ENCODE data around the gene KCNJ12. TPM values are rescaled to one million over a fixed set of nuclear protein-coding genes. Genes with fewer than 3 reads are reported as not detected.
"Not testable (repeated sequence)": the region's sequence is repeated elsewhere in the genome, so short reads cannot be mapped to it uniquely, and the experiment has no call there.

KCNJ12 gene
- total RNA-seq, 1 experiment from 2014 or later: not detected

DNA sequence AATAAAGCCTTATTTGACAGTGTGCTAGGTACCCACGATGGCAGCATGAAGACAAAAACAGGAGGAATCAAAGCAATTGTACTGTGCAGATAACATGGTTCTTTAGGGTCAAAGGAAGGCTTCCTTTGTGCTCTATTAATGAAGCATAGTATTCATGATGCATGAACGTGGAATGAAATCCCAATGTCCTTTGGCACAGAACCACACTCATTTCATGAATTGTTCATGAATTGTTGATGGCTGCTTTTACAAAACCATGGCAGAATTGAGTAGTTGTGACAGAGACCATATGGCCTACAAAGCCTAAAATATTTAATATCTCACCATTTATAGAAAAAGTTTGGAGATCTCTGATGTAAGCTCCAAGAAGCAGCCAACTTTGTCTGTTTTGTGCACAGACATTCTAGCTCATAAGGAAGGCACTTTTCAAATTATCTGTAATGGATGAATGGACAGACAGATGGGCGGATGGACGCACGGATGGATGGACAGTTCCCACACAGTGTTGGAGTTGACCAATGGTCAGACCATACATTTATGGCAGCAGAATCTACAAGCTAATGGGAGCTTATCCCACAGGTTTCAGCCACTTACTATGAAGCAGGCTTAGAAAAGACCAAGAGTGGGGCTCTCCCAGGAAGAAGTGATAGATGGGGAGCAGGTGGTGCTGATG is 52.7 kb downstream of the KCNJ12 start:
- H3K27me3 Mint-ChIP-seq (ENCODE audit: insufficient read depth, unreplicated experiment); intact Hi-C loops (cut with micrococcal nuclease); H3K36me3 Mint-ChIP-seq (ENCODE audit: insufficient read depth, unreplicated experiment); CTCF ChIA-PET; H3K4me3 Mint-ChIP-seq (ENCODE audit: unreplicated experiment); DNase-seq (ENCODE audit: unreplicated experiment); H3K9me3 Mint-ChIP-seq (ENCODE audit: unreplicated experiment); H3K4me1 Mint-ChIP-seq (ENCODE audit: insufficient read depth, unreplicated experiment); BruUV-seq (replicated peaks); POLR2A ChIA-PET; H3K27ac Mint-ChIP-seq (ENCODE audit: low read depth, unreplicated experiment): not testable (repeated sequence)

DNA sequence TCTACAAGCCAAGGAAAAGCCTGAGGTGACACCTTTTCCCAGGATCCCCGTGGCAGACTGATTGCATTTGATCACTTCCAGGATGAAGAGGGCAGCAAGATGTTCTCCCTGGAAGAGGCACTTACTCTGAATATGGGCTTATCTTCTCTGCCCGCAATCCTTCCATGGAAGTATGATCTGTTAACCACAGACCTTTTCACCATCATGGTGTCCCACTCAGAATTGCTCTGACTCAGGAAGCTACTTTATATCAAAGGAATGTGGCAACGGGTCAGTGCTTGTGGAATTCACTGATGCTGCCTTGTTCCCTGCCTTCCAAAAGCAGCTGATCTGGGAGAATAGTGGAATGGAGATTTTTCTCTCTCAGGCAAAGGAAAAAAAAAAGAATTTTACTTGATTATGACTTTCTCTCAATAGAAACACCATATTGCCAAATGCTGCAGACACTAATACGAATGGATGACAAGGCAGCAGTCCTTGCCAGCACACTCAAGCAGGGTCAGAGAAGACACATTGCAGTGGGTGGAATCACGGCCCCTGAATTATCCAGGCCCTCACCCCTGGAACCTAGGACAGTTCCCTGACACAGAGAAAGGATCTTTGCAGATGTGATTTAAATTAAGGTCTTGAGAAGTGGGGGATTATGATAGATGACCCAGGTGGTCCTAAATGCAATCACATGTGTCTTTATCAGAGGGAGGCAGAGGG is 53.9 kb downstream of the KCNJ12 start:
- H3K4me1 Mint-ChIP-seq (ENCODE audit: insufficient read depth, unreplicated experiment); CTCF ChIA-PET; H3K27ac Mint-ChIP-seq (ENCODE audit: low read depth, unreplicated experiment): not testable (repeated sequence)

DNA sequence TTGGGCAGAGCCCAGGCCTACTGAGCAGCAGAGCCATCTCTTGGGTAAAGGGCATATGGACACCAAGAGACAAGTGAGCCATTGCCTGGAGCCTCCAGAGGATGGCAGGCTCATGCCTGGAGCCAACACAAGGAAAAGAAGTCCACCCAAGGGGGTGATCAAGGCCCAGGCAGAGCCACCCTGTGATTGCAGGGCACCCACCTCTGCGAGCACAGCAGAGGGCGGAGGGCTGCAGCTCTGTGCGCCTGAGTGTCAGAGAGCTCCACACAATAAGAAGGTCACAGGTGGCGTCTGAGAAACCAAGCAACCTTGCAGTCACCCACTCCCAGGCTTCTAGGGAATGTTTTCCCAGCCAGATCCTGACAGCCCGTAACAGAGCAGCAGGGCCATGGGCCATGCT is 57.8 kb downstream of the KCNJ12 start:
- POLR2A ChIA-PET; H3K9me3 Mint-ChIP-seq (ENCODE audit: unreplicated experiment): not testable (repeated sequence)

More for the DNA sequence above, 53.9 kb downstream of the KCNJ12 start:
- H3K4me3 Mint-ChIP-seq (ENCODE audit: unreplicated experiment); DNase-seq (ENCODE audit: unreplicated experiment); intact Hi-C loops (cut with micrococcal nuclease); POLR2A ChIA-PET; H3K9me3 Mint-ChIP-seq (ENCODE audit: unreplicated experiment); H3K27me3 Mint-ChIP-seq (ENCODE audit: insufficient read depth, unreplicated experiment); H3K36me3 Mint-ChIP-seq (ENCODE audit: insufficient read depth, unreplicated experiment); BruUV-seq (replicated peaks): not testable (repeated sequence)

DNA sequence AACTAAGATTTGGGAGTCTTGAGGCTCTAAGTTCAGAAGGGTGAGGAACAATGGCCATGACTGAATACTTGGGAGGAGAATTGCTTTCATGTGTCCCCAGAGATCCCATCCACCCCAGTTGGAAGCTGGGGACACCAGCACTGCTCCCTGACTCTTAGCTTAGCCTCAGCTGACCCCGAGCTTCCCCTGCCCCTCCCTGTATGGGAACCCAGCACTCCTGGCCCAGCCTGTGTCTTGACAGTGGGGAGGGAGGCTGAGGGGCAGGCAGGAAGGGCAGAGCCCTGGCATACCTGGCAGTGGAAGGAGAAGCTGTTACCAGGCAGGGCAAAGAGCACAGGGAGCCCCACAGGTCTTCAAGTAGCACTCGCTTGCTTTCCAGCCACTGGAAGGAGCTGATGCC is 58.8 kb downstream of the KCNJ12 start:
- POLR2A ChIA-PET; CTCF ChIA-PET; H3K36me3 Mint-ChIP-seq (ENCODE audit: insufficient read depth, unreplicated experiment); H3K9me3 Mint-ChIP-seq (ENCODE audit: unreplicated experiment); H3K4me3 Mint-ChIP-seq (ENCODE audit: unreplicated experiment); DNase-seq (ENCODE audit: unreplicated experiment); intact Hi-C loops (cut with micrococcal nuclease); BruUV-seq (replicated peaks); H3K4me1 Mint-ChIP-seq (ENCODE audit: insufficient read depth, unreplicated experiment); H3K27ac Mint-ChIP-seq (ENCODE audit: low read depth, unreplicated experiment): not testable (repeated sequence)
- peaks cover 13% of the 10 kb centered on the region for H3K27me3 Mint-ChIP-seq (ENCODE audit: insufficient read depth, unreplicated experiment)

More for the DNA sequence above, 57.8 kb downstream of the KCNJ12 start:
- H3K4me3 Mint-ChIP-seq (ENCODE audit: unreplicated experiment); H3K27ac Mint-ChIP-seq (ENCODE audit: low read depth, unreplicated experiment); BruUV-seq (replicated peaks); H3K36me3 Mint-ChIP-seq (ENCODE audit: insufficient read depth, unreplicated experiment); DNase-seq (ENCODE audit: unreplicated experiment); intact Hi-C loops (cut with micrococcal nuclease); CTCF ChIA-PET; H3K4me1 Mint-ChIP-seq (ENCODE audit: insufficient read depth, unreplicated experiment): not testable (repeated sequence)
- H3K27me3 Mint-ChIP-seq (ENCODE audit: insufficient read depth, unreplicated experiment): peaks cover 13% of the 10 kb centered on the region

DNA sequence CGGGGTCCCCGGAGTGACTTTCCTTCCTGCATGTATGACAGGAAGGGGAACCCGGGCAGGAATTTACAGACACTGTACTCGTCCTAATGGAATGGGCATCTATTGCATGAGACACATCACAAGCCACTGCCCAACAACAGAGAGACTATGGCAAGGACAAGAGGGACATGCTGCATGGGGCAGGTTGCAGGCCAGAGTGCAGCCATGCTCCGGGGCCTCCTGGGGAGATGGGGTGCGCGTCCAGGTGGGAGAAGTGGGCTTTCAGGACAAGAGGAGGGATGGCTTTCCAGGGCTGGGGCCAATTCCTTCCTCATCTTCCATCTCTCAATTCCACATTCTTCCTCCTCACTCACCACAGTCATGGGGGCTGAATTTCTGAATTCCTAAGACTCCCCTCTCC is 60.3 kb downstream of the KCNJ12 start:
- CTCF ChIA-PET; BruUV-seq (replicated peaks); H3K4me3 Mint-ChIP-seq (ENCODE audit: unreplicated experiment); H3K4me1 Mint-ChIP-seq (ENCODE audit: insufficient read depth, unreplicated experiment); intact Hi-C loops (cut with micrococcal nuclease); DNase-seq (ENCODE audit: unreplicated experiment); H3K36me3 Mint-ChIP-seq (ENCODE audit: insufficient read depth, unreplicated experiment); H3K9me3 Mint-ChIP-seq (ENCODE audit: unreplicated experiment); POLR2A ChIA-PET; H3K27ac Mint-ChIP-seq (ENCODE audit: low read depth, unreplicated experiment): not testable (repeated sequence)
- peaks cover 13% of the 10 kb centered on the region for H3K27me3 Mint-ChIP-seq (ENCODE audit: insufficient read depth, unreplicated experiment)

DNA sequence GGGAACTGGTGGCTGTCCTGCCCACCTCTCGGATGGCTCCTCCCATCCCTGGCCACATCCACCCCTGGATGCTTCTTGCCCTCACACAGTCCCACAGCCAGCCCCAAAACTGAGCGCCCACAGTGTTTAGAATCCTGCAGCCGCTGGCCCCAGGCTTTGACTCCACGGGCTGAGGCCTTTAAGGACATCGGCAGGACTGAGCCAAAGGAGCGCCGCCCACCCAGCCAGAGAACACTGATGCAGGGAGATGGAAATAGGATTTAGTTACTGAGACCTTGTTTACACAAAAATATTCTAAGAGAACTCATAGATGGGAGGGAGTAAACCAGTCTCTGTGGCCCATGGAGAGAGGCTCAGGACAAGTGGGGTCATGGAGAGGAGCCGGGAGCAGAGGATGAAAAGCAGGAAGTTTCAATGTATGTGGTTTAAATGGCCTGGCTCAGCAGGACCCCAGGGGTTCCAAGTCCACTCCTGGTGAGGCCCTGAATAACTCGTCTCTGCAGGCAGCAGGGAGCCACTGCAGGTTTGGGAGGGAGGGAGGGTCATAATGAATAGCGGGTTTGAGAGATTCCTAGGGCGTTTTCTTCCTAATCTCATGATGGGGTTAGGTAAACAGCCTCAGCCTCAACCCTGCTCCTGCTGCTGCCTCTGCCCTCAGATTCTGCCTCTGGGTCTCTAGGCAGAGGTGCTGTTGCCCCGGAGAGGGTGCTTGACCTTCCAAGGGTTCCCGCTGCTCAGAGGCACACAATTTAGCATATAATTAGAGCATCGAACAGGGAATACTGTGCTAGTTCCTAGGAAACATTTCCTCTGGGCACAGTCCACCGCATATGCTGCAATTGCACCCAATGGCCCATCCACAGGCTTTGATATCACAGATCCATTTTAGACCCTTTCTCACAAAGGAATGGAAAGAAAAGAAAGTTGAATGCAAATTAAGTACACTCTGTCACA is 61.0 kb downstream of the KCNJ12 start:
- BruUV-seq (replicated peaks); intact Hi-C loops (cut with micrococcal nuclease); DNase-seq (ENCODE audit: unreplicated experiment); H3K36me3 Mint-ChIP-seq (ENCODE audit: insufficient read depth, unreplicated experiment); H3K9me3 Mint-ChIP-seq (ENCODE audit: unreplicated experiment); H3K4me3 Mint-ChIP-seq (ENCODE audit: unreplicated experiment); POLR2A ChIA-PET; H3K4me1 Mint-ChIP-seq (ENCODE audit: insufficient read depth, unreplicated experiment); H3K27ac Mint-ChIP-seq (ENCODE audit: low read depth, unreplicated experiment); CTCF ChIA-PET: not testable (repeated sequence)
- H3K27me3 Mint-ChIP-seq (ENCODE audit: insufficient read depth, unreplicated experiment): peaks cover 13% of the 10 kb centered on the region

DNA sequence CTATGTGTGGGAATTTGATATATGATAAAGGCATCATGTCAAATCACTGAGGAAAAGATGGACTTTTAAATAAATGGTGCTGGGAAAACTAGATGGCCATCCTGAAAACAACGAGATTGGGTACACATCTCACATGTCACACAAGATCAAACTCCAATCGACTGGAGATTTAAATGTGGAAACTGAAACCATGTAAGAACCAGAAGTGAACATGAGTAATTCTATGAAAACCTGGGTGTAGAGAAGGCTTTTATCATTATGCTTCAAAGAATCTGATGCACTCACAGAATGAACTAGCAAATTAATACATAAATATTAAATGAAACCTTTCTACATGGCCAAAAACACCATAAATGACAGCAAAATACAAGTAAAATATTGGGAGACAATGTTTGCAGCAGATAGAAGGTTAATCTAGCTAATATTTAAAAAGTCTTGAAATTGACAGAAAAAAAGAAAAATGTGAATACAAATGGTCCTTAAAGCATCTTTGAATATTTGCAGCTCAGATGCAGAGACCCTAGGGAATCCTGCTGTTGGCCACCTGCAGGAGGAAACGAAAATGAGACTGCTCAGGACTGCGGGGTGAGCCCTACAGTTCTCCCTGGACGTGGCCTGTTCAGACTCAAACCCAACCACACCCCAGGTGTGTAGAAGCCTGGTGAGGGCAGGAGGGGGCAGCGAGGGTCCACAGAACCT is 62.3 kb downstream of the KCNJ12 start:
- H3K9me3 Mint-ChIP-seq (ENCODE audit: unreplicated experiment); intact Hi-C loops (cut with micrococcal nuclease); POLR2A ChIA-PET; BruUV-seq (replicated peaks); H3K4me1 Mint-ChIP-seq (ENCODE audit: insufficient read depth, unreplicated experiment); DNase-seq (ENCODE audit: unreplicated experiment); CTCF ChIA-PET; H3K27ac Mint-ChIP-seq (ENCODE audit: low read depth, unreplicated experiment); H3K36me3 Mint-ChIP-seq (ENCODE audit: insufficient read depth, unreplicated experiment); H3K4me3 Mint-ChIP-seq (ENCODE audit: unreplicated experiment): not testable (repeated sequence)
- H3K27me3 Mint-ChIP-seq (ENCODE audit: insufficient read depth, unreplicated experiment): peaks cover 13% of the 10 kb centered on the region

DNA sequence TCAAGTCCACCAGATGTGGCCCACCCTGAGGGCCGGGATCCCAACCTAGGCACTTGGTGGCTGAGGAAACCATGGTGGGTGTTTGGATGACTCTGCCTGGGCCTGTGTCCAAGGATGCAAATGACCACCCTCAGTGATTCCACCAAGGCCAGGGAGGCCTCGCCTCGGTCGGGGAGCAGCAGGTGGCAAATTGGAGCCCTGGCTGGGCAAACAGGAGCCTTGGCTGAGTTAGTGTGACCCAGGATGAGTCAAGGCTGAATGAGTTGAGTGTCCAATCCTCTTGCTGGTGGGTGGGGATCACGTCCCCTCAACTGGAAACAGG is 62.8 kb downstream of the KCNJ12 start:
- H3K27ac Mint-ChIP-seq (ENCODE audit: low read depth, unreplicated experiment); H3K36me3 Mint-ChIP-seq (ENCODE audit: insufficient read depth, unreplicated experiment); POLR2A ChIA-PET; intact Hi-C loops (cut with micrococcal nuclease); H3K9me3 Mint-ChIP-seq (ENCODE audit: unreplicated experiment); CTCF ChIA-PET; BruUV-seq (replicated peaks); DNase-seq (ENCODE audit: unreplicated experiment); H3K4me1 Mint-ChIP-seq (ENCODE audit: insufficient read depth, unreplicated experiment); H3K4me3 Mint-ChIP-seq (ENCODE audit: unreplicated experiment): not testable (repeated sequence)
- peaks cover 13% of the 10 kb centered on the region for H3K27me3 Mint-ChIP-seq (ENCODE audit: insufficient read depth, unreplicated experiment)

All from MCF 10A (cell line).